GM21619 (cell line): ENCODE data around the gene ZNF555.
"Not testable (repeated sequence)": the region's sequence is repeated elsewhere in the genome, so short reads cannot be mapped to it uniquely, and the experiment has no call there.

ENCODE experiments used
- ATAC-seq: cut with Tn5 transposase; IDR thresholded peaks from one replicate; pipeline ENCODE4 v1.9.1; 2021; ENCODE audit not compliant: unreplicated experiment

The ZNF555 gene

GRCh38 chr19:2840794-2841791 is at the start of gene ZNF555:
Gene ZNF555 (plus strand): TSS chr19:2841475. CDS start chr19:2841573, 98 bp downstream.
- peak; percentile 93 for ATAC-seq

GRCh38 chr19:2791876-2792275 is 49.4 kb upstream of the ZNF555 start:
- ATAC-seq, result no peak

- ATAC-seq, result not testable (repeated sequence)
Observed at GRCh38 chr19:2792666-2793065, 48.6 kb upstream of the ZNF555 start.

DNA sequence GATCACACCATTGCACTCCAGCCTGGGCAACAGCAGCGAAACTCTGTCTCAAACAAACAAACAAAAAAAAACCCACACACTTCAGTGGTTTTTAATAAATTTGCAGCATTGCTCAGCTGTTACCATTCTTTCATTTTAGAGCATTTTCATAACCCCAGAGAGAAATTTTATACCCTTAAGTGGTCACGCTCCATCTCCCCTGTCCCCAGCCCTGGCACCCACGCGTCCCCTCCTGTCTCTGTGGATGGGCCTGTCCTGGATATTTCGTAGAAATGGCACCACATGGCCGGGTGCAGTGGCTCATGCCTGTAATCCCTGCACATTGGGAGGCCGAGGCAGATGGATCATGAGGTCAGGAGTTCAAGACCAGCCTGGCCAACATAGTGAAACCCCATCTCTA is 48.1 kb upstream of the ZNF555 start:
- no peak for ATAC-seq

GRCh38 chr19:2793577-2793976 is 47.7 kb upstream of the ZNF555 start:
- no peak for ATAC-seq

- ATAC-seq, result no peak
Observed at GRCh38 chr19:2795827-2796658, 45.2 kb upstream of the ZNF555 start.

DNA sequence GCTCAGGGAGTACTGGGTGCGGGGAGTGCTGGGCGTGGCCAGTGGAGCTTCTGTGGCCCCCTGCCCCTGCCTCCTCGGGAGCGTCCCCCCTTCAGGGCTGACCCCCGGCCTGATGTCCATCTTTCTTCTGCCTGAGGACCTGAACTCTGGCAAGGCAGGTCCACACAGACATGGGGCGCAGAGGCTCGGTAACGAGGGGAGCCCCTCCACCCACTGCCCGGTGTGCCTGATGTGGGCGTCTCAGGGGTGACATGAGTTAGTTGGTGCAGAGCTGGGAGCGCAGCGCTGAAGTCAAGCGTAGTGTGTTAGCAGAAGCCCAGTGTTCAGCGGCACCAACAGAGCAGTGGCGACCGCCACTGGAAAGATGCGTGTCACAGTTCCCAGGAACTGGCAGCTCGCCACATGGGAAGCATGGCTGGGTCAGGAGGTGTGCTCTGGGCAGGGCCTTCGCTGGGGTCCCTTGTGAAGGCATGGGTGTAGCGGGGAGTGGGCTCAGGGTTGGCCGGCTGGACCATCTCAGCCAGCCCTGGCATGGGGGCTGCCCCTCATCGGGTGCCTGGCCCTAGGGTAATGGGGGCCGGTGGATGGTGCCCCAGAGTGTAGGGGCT is 44.5 kb upstream of the ZNF555 start:
- ATAC-seq, result no peak

DNA sequence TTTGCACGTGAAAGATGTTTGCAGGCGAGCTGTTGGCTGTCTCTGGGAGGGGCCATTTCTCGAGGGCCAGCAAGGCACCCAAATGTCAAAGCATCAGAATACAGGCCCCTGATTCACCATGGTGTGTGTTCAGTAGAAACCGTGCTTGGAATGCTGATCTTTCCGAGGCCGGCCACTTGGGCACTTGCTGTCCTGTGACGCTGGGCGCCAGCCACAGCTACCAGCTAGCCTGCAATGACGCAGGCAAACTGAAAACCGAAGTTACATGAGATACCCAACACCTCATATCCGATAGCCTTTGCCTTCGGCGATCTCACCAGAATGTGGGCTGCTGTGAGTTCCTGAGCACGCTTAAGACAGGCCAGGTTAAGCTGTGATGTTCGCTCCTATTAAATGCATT is 44.0 kb upstream of the ZNF555 start:
- no peak for ATAC-seq

GRCh38 chr19:2798158-2798685 is 43.1 kb upstream of the ZNF555 start:
- no peak for ATAC-seq

GRCh38 chr19:2798733-2799132 is 42.5 kb upstream of the ZNF555 start:
- ATAC-seq, result no peak

GRCh38 chr19:2799273-2800020 is 41.8 kb upstream of the ZNF555 start:
- ATAC-seq, result no peak

DNA sequence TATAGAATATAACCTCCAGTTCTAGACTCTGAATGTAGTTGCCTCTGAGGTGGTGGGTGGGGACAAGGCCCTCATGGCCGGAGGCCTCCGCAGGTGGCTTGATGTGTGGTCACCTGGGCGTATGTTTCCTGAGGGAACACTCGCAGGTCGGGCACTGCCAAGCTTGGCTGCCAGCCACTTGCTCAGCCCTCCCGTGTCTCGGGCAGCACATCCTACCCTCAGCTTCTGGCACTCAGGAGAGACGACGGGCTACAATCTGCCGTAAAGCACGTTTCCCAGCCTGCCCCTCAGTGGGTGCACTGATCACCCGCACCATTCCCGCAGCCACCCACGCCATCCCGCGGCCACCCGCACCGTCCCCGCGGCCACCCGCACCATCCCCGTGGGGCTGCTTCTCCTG is 40.8 kb upstream of the ZNF555 start:
- no peak for ATAC-seq

- no peak for ATAC-seq
Observed at GRCh38 chr19:2802826-2803225, 38.4 kb upstream of the ZNF555 start.

DNA sequence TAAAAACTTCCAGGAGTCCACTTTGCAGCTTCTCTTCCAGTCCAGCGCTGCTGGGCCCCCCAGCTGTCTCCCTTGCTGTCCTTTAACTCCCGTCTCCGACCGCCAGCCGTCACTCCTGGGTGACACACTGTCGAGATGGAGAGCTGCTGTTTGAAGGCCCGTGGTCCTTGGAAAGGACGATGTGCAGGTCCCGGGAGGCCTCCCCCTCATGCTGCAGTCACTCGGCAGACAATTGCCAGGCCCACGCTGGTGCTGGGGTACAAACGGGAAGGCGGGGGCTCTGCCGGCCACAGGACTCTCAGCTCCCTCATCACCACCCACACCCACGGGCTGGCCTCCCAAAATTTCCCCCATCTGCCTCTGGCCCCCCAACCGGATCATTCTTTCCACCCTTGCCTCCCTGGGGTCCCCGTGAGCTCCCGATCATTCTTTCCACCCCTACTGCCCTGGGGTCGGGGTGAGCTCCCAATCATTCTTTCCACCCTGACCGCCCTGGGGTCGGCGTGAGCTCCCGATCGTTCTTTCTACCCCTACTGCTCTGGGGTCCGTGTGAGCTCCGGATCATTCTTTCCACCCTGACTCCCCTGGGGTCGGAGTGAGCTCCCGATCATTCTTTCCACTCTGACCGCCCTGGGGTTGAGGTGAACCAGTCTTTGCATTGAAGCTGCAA is 37.7 kb upstream of the ZNF555 start:
- ATAC-seq, result no peak

DNA sequence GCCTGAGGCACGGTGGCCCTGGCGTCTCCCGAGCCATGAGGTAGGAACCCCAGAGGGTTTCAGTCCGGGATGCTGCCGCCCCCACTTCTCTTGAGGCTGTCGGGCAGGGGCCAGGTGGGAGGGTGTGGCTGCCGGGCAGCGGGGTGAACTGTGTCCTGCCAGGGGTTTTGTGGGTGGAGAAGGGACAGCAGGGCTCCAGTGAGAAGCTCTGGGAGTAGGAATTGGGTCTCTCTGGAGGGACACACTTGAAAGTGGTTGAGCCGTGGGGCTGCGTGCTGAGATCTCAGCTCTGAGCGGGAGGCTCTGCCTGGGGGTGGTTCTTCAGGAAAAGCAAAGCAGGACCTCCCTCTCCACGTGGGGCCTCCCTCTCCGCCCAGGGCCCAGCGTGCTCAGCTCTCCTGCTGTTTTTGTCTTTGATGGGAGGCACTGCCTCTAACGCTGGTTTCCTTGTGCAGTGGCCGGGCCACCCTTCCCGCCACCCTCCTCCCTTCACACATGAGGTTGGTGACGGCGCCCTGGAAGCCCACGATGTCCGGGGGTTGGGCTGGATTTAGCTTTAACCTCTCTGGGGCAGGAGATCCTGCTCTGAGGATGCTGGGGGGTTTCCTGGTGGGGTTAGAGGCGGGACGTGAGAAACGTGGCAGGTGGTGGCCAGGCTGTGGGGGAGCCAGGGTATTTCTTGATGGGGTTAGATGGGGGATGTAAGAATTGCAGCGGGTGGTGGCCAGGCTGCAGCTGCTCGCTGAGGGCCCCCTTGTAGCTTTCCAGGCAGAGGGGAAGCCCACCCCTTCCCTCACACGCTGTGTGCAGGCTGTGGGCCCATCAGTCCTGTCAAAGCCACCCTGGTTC is 36.9 kb upstream of the ZNF555 start:
- no peak for ATAC-seq

DNA sequence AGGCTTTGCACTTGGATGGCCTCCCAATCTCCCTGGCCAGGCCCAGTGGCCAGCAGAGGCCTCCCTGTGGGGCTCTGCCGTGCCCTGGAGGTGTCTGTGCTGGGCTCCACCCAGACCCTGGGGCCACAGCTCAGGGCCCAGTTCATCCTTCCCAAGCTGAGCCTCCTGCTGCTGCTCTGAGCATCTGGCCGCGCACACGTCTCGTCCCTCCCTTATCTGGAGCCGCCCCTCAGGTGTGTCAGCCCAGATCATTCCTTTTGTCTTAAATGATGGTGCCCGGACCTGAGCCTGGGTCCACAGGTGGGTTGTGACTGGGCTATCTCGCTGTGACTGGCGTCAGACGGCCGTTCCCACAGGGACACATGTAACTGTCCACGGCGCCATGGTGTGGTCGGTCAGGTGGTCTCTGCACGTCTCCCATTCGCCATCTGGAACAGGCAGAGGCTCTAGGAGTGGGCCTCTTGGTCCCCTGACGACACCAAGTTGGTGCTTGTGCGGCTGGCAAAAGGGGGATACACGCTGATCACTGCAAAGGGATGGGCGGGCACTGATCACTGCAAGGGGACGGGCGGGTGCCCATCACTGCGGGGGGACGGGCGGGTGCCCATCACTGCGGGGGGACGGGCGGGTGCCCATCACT is 35.9 kb upstream of the ZNF555 start:
- no peak for ATAC-seq

- ATAC-seq, result no peak
Observed at GRCh38 chr19:2805991-2806649, 35.2 kb upstream of the ZNF555 start.
